Body of pancreas (tissue), 4 donors: ENCODE data around the gene ANKRD17.

Source experiments
- CTCF ChIP-seq, 7 experiments: fragments of 450-650 bp in 4 of 7; fragments of 200-600 bp in 3 of 7; sonication (generic) in 3 of 7; IDR thresholded peaks; one replicate each; pipeline ENCODE4 v1.5.1; 2016 to 2019; ENCODE audit warnings: antibody characterized with exemption in 7 of 7
- POLR2A ChIP-seq, 3 donors: fragments of 450-650 bp; IDR thresholded peaks; one replicate each; pipeline ENCODE4 v1.6.1; 2016; ENCODE audit warnings: antibody characterized with exemption in 3 of 3, mild to moderate bottlenecking in 2 of 3

- TF ChIP-seq POLR2A (IDR thresholded peaks at IDR 0.05) (no peak), CTCF (IDR thresholded peaks at IDR 0.05) (no peak)
Measured at GRCh38 chr4:73092868-73093267, 165.7 kb downstream of the ANKRD17 start.
